ENCODE data around the gene PDE2A.

DNA sequence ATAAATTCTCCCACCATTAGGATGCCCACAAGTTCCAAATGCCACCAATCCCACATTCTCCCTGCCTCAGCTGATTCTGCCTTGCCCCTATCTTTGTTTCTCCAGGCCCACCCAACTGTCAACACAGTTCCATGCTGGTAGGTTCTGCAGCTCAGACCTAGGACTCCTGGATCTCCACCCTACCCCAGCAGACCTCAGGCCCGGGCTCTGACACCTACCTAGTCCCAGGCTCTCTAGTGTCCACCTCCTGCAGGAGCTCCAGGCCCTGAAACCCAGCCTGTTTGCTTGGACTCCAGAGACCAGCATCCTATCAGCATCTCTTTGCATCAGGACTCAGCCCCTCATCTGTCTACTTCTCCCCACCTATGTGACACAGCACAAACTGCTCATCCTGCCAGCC lies 86.5 kb downstream of the PDE2A start:
- TF ChIP-seq, protein P1, sequence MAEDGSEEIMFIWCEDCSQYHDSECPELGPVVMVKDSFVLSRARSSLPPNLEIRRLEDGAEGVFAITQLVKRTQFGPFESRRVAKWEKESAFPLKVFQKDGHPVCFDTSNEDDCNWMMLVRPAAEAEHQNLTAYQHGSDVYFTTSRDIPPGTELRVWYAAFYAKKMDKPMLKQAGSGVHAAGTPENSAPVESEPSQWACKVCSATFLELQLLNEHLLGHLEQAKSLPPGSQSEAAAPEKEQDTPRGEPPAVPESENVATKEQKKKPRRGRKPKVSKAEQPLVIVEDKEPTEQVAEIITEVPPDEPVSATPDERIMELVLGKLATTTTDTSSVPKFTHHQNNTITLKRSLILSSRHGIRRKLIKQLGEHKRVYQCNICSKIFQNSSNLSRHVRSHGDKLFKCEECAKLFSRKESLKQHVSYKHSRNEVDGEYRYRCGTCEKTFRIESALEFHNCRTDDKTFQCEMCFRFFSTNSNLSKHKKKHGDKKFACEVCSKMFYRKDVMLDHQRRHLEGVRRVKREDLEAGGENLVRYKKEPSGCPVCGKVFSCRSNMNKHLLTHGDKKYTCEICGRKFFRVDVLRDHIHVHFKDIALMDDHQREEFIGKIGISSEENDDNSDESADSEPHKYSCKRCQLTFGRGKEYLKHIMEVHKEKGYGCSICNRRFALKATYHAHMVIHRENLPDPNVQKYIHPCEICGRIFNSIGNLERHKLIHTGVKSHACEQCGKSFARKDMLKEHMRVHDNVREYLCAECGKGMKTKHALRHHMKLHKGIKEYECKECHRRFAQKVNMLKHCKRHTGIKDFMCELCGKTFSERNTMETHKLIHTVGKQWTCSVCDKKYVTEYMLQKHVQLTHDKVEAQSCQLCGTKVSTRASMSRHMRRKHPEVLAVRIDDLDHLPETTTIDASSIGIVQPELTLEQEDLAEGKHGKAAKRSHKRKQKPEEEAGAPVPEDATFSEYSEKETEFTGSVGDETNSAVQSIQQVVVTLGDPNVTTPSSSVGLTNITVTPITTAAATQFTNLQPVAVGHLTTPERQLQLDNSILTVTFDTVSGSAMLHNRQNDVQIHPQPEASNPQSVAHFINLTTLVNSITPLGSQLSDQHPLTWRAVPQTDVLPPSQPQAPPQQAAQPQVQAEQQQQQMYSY (CRISPR knock-in tag; IDR thresholded peaks at IDR 0.05) = no peak
- TF ChIP-seq, protein P2, sequence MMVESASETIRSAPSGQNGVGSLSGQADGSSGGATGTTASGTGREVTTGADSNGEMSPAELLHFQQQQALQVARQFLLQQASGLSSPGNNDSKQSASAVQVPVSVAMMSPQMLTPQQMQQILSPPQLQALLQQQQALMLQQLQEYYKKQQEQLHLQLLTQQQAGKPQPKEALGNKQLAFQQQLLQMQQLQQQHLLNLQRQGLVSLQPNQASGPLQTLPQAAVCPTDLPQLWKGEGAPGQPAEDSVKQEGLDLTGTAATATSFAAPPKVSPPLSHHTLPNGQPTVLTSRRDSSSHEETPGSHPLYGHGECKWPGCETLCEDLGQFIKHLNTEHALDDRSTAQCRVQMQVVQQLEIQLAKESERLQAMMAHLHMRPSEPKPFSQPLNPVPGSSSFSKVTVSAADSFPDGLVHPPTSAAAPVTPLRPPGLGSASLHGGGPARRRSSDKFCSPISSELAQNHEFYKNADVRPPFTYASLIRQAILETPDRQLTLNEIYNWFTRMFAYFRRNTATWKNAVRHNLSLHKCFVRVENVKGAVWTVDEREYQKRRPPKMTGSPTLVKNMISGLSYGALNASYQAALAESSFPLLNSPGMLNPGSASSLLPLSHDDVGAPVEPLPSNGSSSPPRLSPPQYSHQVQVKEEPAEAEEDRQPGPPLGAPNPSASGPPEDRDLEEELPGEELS (CRISPR knock-in tag; IDR thresholded peaks at IDR 0.05) = no peak
- TF ChIP-seq, protein P3, sequence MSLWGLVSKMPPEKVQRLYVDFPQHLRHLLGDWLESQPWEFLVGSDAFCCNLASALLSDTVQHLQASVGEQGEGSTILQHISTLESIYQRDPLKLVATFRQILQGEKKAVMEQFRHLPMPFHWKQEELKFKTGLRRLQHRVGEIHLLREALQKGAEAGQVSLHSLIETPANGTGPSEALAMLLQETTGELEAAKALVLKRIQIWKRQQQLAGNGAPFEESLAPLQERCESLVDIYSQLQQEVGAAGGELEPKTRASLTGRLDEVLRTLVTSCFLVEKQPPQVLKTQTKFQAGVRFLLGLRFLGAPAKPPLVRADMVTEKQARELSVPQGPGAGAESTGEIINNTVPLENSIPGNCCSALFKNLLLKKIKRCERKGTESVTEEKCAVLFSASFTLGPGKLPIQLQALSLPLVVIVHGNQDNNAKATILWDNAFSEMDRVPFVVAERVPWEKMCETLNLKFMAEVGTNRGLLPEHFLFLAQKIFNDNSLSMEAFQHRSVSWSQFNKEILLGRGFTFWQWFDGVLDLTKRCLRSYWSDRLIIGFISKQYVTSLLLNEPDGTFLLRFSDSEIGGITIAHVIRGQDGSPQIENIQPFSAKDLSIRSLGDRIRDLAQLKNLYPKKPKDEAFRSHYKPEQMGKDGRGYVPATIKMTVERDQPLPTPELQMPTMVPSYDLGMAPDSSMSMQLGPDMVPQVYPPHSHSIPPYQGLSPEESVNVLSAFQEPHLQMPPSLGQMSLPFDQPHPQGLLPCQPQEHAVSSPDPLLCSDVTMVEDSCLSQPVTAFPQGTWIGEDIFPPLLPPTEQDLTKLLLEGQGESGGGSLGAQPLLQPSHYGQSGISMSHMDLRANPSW (CRISPR knock-in tag; conservative IDR thresholded peaks at IDR 0.05; ENCODE audit: low read depth) = no peak
- TF ChIP-seq, protein P4, sequence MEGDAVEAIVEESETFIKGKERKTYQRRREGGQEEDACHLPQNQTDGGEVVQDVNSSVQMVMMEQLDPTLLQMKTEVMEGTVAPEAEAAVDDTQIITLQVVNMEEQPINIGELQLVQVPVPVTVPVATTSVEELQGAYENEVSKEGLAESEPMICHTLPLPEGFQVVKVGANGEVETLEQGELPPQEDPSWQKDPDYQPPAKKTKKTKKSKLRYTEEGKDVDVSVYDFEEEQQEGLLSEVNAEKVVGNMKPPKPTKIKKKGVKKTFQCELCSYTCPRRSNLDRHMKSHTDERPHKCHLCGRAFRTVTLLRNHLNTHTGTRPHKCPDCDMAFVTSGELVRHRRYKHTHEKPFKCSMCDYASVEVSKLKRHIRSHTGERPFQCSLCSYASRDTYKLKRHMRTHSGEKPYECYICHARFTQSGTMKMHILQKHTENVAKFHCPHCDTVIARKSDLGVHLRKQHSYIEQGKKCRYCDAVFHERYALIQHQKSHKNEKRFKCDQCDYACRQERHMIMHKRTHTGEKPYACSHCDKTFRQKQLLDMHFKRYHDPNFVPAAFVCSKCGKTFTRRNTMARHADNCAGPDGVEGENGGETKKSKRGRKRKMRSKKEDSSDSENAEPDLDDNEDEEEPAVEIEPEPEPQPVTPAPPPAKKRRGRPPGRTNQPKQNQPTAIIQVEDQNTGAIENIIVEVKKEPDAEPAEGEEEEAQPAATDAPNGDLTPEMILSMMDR (IDR thresholded peaks at IDR 0.05) = no peak
- TF ChIP-seq, protein P5, sequence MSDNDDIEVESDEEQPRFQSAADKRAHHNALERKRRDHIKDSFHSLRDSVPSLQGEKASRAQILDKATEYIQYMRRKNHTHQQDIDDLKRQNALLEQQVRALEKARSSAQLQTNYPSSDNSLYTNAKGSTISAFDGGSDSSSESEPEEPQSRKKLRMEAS (CRISPR knock-in tag; IDR thresholded peaks at IDR 0.05) = no peak
- TF ChIP-seq ZNF121 (CRISPR knock-in tag; IDR thresholded peaks at IDR 0.05) (no peak), GABPB1 (CRISPR knock-in tag; IDR thresholded peaks at IDR 0.05) (no peak), OVOL2 (CRISPR knock-in tag; IDR thresholded peaks at IDR 0.05; ENCODE audit: borderline replicate concordance) (no peak), CREB1 (CRISPR knock-in tag; IDR thresholded peaks at IDR 0.05) (no peak), TCF7 (CRISPR knock-in tag; IDR thresholded peaks at IDR 0.05; ENCODE audit: low read depth) (no peak), RELA (CRISPR knock-in tag; IDR thresholded peaks at IDR 0.05; ENCODE audit: borderline replicate concordance) (no peak)
- TF ChIP-seq, protein P6, sequence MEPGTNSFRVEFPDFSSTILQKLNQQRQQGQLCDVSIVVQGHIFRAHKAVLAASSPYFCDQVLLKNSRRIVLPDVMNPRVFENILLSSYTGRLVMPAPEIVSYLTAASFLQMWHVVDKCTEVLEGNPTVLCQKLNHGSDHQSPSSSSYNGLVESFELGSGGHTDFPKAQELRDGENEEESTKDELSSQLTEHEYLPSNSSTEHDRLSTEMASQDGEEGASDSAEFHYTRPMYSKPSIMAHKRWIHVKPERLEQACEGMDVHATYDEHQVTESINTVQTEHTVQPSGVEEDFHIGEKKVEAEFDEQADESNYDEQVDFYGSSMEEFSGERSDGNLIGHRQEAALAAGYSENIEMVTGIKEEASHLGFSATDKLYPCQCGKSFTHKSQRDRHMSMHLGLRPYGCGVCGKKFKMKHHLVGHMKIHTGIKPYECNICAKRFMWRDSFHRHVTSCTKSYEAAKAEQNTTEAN (CRISPR knock-in tag; IDR thresholded peaks at IDR 0.05) = no peak

Measured in WTC11 (cell line).